ENCODE measurements around the gene MYOZ3.
A peak's percentile ranks its signal among the peaks of the same experiment; 100 is the strongest.

The MYOZ3 gene

DNA sequence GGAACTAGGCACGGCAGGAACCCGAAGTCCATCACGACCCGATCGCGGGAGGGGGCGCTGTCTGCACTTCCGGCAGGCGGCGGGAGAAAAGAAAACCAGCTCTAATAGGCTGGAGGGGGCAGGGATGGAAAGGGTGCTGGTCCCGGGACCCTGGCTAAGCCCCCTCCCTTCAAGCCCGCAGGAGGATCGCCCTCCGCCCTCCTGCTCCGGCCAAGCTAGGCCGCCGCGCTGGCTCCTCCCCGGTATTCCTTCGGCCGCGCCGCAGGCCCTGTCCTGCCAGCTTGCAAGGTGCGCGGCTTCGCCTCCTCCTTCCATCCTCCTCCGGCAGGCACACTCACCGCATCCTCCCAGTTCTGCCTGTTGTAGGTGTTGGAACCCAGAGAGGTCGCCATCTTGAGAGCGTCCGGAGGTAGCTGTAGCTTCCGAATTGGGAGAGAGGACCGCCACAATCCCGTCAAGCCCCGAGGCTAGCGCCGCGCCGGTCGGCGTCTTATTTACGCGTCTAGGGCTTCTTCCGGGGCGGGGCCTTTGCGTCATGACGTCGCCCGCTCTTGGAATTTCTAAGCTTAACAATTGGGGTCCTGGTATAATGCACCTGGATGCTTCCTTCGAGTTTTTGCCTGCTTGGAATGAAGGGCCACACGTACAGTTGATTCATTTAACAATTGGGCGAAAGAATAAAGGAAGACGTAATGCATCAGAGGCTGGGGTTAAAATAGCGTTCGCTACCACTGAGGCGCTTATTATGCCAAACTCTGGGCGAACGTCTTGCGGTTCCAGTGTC, 39.7 kb downstream of the MYOZ3 start, which contains the start of gene RBM22:
Gene RBM22 (minus strand): TSS at position 469 of the 784 bp plus-strand sequence. CDS start 77 bp downstream, at position 392.
- DNase-seq (ENCODE audit: low spot score): peak; percentile 77

GRCh38 chr5:150703762-150704161, 42.7 kb downstream of the MYOZ3 start:
- no peak for DNase-seq (ENCODE audit: low spot score)

- no peak for DNase-seq (ENCODE audit: low spot score)
These were observed 45.8 kb downstream of the MYOZ3 start for GRCh38 chr5:150706776-150707390.

GRCh38 chr5:150710165-150710564, 49.1 kb downstream of the MYOZ3 start:
- no peak for DNase-seq (ENCODE audit: low spot score)

DNA sequence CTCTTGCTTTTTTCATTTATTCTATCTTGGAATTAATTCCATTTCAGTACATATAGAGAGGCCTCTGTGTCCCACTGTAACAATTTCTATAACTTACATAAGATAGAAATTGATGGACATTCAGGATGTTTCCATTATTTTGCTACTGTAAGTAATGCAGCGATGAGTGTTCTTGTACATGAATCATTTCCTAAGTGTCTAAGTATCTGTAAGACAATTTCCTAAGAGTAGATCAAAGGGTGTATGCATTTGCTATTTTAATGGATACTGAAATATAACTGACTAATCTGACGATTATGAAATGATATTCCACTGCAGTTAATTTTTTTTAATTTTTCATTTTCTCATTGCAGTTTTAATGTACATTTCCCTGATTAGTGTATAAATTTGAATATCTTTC, 62.8 kb downstream of the MYOZ3 start:
- no peak for DNase-seq (ENCODE audit: low spot score)
